Activated CD8-positive, alpha-beta memory T cell treated with anti-CD3 and anti-CD28 coated beads for 24 hours (primary cell): Measurements from ENCODE around the gene NUP93.
"Not testable (repeated sequence)": the region's sequence is repeated elsewhere in the genome, so short reads cannot be mapped to it uniquely, and the experiment has no call there.

Experiments used
- DNase-seq: peaks from one replicate; pipeline ENCODE4 v3.0.0-alpha.2; 2020

Gene NUP93

GRCh38 chr16:56877486-56878182, 147.7 kb downstream of the NUP93 start:
- DNase-seq = no peak

GRCh38 chr16:56878282-56878854, 148.4 kb downstream of the NUP93 start:
- DNase-seq = no peak

- no peak for DNase-seq
Observed at GRCh38 chr16:56879276-56879675, 149.3 kb downstream of the NUP93 start.

- no peak for DNase-seq
Observed at GRCh38 chr16:56880176-56880575, 150.2 kb downstream of the NUP93 start.

- DNase-seq = no peak
Observed at GRCh38 chr16:56880685-56881084, 150.8 kb downstream of the NUP93 start.

GRCh38 chr16:56882077-56882800, 152.3 kb downstream of the NUP93 start:
- DNase-seq = no peak

- no peak for DNase-seq
Observed at GRCh38 chr16:56883586-56883985, 153.7 kb downstream of the NUP93 start.

- DNase-seq = no peak
Observed at GRCh38 chr16:56884026-56884582, 154.2 kb downstream of the NUP93 start.

GRCh38 chr16:56884929-56885328, 155.0 kb downstream of the NUP93 start:
- not testable (repeated sequence) for DNase-seq

GRCh38 chr16:56885446-56886162, 155.7 kb downstream of the NUP93 start:
- no peak for DNase-seq

- DNase-seq = no peak
Observed at GRCh38 chr16:56886296-56886695, 156.4 kb downstream of the NUP93 start.

GRCh38 chr16:56886826-56887225, 156.9 kb downstream of the NUP93 start:
- no peak for DNase-seq

- DNase-seq = no peak
Observed at GRCh38 chr16:56888806-56889205, 158.9 kb downstream of the NUP93 start.

GRCh38 chr16:56889206-56889605, 159.3 kb downstream of the NUP93 start:
- no peak for DNase-seq

GRCh38 chr16:56891685-56892084, 161.8 kb downstream of the NUP93 start:
- no peak for DNase-seq

GRCh38 chr16:56892705-56893104, 162.8 kb downstream of the NUP93 start:
- DNase-seq = no peak

- DNase-seq = no peak
Observed at GRCh38 chr16:56894331-56894917, 164.5 kb downstream of the NUP93 start.

GRCh38 chr16:56895813-56896212, 165.9 kb downstream of the NUP93 start:
- DNase-seq = no peak

- DNase-seq = no peak
Observed at GRCh38 chr16:56896244-56896643, 166.3 kb downstream of the NUP93 start.

- DNase-seq = no peak
Observed at GRCh38 chr16:56897026-56897799, 167.3 kb downstream of the NUP93 start.

- DNase-seq = no peak
Observed at GRCh38 chr16:56898847-56899246, 168.9 kb downstream of the NUP93 start.
